HG03060 (cell line): ENCODE data around the gene AP3B2.

Experiments
- ATAC-seq: cut with Tn5 transposase; IDR thresholded peaks from one replicate; pipeline ENCODE4 v1.9.1; 2021; ENCODE audit warnings: low read depth, moderate number of reproducible peaks; ENCODE audit not compliant: unreplicated experiment

AP3B2 gene

DNA sequence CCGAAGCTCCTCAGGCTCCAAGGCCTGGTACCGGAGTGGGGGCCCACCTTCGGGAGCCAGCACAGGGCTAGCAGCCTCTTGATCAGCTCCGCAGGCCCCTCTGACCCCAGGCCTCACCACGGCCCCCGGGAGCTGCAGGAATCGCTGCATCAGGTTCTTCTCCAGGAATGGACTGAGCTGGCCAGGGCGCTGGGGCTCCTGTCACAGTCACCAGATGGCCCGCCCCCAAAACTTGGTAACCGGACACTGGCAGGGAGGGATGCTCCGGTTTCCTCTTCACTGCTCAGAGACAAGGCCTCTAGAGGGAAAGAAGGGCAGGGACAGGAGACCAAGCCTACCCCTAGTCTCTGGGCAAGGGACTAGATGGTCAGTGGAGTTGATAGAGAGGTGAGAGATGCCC, 9.9 kb downstream of the AP3B2 start:
- ATAC-seq = no peak

DNA sequence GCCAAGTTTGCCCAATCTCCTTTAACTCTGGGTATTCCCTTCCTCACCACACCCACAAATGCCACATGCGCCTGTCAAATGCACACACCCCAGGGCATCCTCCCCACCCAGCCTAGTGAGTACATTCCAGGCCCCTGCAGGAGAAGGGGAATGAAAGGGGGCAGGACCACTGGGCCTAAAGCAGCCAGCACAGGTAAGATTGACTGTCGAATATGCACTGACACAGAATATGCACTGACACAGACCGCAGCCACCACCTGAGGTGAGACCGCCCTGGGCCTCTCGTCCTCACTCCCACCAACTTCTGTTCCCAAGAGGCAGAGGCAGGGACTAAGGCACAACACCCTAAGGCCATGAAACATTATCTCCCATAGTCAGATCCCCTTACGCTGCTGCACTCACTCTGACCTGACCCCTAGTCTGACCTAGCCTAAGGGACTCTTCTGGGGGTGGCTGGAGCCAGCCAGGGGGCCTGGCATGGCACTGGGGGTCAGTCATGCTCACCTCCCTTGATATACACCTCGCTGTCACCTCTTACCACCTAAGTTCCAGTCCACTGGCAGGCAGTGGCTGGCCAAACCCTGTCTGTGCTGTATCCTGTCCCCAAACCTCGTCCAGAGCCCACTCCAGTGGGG, 10.8 kb downstream of the AP3B2 start:
- ATAC-seq = no peak

DNA sequence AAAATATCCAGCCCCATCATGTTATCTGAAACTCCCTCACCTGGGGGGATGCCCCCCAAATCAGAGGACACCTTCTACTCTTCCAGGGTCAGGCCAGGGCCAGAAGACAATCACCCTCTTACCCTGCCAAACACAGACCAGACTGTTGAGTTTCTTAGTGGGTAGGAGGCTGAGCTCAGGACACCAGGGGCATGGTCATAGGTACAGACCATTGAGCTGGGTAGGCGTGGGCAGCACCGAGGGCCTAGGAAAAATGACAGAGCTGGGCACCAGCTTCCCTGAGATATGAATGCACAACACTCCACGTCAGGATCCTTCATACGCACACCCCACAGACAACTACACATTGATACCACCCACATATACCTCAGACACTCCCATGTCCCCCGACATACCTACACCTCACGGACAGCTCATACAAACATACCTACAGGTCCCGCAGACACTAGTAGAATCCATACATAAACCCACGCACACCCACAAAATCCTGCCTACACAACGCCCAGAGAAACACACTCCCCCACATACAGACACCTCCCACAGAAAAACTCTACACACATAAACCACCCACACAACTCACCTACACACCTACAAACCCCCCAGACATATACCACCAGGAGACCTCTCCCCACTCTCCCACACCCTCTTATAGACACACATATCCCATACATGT, 11.8 kb downstream of the AP3B2 start:
- ATAC-seq = no peak

DNA sequence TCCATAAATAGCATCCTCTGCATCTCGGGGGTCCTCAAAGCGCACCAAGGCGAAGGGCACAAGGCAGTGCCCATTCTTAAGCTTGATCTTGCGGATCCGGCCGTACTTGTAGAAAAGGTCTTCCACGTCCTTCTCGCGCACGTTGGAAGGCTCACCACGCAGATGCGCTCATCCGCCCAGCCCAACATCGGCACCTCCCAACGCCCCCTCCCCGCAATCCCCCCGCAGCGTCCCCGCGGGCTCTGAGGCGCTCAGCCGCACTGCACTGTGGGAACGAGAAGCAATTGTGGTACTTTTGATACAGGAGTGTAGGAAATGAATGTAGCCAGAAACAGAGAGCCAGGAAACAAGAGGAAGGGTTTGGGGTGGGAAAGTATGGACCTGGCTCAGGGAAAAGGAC, 17.5 kb downstream of the AP3B2 start:
- no peak for ATAC-seq

DNA sequence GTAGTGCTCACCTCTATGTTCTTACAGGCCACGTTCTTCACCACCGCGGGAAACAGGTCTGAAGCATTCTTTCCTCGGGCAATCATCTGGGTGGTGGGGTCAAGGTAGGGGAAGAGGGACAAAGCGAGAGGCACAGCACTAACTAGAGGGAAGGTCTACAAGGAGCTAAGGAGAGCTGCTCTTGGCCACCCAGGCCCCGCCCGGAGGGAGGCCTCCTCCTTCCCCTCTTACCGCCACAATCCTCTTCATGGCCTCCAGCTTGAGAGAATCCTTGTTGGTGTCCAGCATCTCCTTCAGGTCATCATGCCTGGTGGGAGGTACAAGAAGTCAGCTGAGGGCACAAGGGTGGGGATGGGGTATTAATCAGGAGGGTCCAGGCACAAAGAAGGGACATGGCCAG, 20.5 kb downstream of the AP3B2 start:
- no peak for ATAC-seq

DNA sequence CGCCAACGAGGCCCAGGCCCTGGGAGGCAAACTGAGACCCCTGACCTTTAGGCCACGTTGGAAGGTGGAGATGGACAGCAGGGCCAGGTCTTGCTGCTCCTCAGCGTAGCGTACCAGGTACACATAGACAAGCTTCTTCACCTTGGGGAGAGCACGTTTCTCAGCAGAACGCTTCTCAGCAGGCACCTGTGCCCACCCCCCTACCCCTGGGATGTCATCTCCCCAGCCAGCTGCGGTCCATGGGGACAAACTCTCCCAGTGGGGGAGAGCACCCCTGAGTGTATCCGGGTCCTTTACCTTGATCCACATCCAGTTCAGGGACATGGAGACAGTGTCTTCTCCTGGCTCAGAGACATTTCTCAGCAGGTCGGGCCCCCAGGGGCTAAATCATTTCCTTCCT, 21.0 kb downstream of the AP3B2 start:
- ATAC-seq = no peak

DNA sequence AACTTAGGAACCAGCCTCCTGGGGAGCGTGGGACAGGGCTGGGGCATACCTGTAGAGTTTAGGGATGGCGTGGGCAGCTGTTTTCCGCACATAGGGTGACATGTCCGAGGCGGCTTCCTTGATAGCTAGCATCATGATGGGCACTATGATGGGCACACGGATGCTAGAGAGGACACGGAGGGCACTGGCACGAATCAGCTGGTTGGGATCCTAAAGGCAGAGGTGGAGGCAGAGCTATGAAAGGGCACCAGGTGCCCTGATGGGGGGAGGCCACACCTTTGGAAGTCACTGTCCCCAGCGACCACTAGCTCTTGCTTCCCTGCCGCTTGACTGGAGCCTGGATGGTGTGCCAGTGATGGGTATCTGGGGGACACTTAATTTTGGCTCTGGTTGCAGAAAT, 28.3 kb downstream of the AP3B2 start:
- no peak for ATAC-seq

DNA sequence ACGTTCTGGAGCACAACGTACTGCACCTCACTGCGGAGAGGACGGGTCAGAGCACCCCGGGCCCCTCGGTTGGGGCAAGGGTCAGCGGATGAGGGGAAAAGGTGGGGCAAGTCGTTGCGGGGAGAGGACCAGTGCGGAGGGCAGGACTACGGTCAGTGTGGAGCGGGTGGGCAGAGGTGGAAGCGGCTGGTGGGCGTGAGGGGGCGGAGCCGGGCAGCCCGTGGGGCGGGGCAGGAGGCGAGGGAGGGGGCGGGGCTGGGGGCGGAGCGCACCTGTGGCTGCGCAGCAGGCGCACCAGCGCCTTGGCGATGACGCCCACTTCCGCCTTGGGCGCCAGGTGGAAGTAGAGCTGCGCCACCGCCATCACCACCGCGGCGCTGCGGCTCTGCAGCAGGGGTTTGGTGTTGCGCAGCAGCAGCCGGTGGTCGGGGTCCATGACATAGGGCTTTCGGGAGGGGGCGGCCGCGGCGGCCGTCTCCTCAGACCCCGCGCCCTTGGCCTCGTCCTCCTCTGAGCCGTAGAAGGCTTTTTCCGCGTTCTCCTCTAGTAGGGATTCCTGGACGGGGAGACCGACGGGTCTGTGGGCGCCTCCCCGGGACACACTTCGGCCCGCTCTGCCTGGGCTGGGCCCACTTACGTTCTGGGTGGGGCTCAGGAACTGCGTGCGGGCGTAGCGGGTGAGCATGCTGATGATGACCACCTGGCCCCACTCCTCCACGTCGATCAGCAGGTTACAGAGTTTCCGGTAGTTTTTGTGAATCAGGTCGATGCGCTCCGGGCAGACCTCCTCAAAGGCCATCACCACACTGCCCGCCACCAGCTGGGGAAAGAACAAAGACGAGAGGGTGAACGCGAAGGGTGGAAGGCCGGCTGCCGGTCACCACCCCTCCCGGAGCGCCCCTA, 29.2 kb downstream of the AP3B2 start:
- peak; percentile 67 for ATAC-seq

DNA sequence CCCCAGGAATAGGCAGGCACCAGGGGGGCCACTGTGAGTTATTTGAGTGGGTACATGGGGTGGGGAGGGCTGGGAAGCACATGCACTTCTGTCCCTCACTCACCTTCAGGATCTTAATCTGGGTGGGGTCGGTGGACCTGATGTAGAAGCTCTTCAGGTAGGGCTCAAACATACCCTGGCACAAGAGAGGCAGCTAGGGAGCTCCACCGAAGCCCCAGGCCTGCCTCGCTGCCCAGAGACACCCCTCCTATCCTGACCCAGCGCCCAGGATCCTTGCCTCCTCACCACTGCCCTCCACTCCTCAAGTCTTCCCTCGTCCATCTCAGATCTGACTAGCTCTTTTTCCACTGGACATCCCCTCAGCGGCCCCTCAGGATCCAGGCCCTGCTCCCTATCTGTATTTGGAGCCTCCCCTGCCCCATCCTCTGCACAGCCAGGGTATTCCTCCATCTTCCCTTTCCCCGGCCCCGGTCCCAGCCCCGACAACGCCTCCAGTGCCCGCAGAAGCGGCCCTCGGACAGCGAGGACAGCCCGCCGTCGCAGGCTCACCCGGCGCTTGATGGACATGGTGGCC, 30.0 kb downstream of the AP3B2 start:
- ATAC-seq = no peak

DNA sequence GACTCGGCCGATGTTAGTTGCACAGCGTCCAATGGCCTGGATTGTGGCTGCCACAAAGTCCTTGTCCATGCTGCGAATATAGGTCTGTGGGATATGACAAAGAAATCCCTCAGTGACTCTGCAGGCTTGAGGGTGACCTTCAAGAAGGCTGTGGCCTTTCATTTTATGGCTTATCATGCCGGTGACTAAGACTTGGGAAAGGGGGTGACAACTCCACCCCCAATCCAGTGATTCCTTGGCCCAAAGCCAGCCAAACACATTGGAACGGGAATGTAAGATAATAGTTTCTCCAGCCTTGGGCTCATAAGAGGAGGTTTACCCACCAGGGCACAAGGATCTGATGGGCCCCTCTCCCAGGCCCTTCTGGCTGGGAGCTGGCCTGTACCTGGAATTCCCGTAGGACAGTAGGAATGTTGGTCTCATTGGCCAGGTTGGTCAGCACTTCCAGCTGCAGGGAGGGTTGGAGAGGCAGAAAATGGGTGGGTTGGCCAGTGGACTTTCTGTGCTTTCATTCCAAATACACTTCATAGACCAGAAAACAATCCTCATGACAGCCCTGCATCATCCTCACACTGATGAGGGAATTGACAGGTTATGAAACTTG, 31.9 kb downstream of the AP3B2 start:
- no peak for ATAC-seq

DNA sequence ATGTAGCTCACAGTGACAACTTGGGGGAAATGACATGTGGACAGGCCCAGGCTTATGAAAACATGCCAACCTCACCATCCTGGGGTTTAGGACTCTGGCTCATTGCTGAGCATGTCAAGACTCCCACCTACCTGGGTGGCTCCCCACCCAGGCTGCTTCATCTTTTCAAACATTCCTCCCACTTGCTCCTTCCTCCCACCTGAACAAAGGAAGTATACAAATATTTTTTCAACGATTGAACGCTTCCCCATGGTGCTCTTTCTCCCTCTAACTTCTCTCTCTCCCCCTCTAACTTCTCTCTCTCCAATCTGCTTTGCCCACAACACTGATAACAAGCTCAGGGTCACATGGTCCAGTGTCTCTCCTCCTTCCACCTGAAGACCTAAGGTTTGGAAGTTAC, 34.8 kb downstream of the AP3B2 start:
- no peak for ATAC-seq

DNA sequence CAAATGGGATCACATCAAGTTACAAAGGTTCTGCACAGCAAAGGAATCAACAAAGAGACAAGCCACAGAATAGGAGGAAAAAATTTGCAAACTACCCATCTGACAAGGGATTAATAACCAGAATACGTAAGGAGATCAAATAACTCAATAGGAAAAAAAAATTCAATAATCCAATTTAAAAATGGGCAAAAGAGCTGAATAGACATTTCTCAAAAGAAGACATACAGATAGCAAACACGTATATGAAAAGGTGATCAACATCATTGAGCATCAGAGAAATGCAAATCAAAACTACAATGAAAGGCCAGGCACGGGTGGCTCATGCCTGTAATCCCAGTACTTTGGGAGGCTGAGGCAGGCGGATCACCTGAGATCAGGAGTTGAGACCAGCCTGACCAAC, 39.0 kb downstream of the AP3B2 start:
- no peak for ATAC-seq

DNA sequence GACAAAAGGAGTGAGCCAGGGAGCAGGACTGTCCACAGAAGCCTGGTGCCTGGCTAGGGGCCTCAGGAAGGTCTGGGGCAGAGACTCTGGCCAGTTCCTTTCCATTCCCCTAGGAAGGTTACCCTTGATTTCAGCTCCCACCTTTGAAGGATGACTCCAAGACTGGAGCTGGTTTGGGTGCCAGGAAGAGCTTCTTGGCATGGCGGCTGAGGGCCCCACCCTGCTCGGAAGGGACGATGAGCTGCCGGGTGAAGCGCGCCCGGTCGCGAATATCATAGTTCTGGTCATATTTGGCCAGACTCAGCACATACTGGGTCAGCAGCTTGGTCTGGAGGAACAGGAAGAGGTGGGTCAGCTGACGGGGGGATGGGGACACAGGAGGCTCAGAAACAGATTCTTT, 43.1 kb downstream of the AP3B2 start:
- ATAC-seq = no peak

DNA sequence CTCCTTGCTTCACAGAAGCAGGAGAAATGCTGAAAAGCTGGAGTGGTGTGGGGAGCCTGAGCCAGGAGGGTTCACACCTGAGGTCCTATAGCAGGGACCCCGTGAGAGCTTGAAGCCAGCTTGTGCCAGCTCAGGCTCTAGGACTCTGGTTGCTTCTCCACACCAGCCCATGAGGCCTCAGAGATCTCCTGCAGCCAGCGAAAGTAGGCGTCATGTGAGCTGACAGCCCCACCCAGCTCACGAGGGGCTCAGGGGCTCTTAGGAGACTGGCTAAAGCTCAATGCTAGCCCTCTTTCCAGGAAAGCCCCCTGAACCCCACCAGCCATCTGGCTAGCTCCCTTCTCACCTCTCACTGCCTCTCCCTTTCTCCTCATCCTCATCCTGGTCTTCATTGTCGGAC, 45.7 kb downstream of the AP3B2 start:
- no peak for ATAC-seq

DNA sequence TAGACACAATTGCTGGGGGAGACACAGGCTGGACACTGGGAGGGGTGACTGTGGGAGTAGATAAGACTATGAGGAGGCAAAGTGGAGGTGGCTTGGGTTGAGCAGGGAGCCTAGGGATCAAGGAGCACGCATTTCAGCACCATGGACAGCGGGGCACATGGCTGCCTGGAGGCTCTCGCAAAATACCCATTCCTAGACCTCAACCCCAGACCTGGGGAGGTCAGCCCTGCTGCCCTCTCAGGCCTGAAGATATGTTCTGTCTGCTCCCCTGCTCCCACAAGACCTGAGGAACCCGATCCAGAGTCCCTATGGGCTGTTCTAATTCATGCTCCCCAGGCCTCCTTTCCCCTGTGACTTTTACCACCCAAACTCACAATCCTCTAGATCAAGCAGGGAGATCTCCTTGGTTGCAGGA, 46.5 kb downstream of the AP3B2 start:
- ATAC-seq = no peak

DNA sequence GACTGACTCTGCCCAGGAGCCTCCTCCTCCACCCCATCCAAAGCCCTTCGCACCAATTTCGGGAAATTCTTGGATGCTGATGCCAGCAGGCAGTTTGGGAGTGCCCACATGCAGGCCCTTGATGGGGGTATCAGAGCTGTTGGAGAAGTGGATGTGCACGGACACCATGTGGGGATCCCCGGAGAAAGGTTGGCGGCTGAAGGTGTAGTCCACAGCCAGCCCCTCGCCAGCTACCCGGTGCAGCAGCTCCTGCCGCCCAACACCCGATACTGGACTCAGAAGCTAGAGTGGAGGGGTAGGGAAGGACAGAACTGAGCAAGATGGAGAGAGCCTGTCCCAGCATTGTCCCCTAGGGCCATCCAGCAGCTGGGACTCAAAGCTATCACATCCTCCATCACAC, 47.0 kb downstream of the AP3B2 start:
- no peak for ATAC-seq

DNA sequence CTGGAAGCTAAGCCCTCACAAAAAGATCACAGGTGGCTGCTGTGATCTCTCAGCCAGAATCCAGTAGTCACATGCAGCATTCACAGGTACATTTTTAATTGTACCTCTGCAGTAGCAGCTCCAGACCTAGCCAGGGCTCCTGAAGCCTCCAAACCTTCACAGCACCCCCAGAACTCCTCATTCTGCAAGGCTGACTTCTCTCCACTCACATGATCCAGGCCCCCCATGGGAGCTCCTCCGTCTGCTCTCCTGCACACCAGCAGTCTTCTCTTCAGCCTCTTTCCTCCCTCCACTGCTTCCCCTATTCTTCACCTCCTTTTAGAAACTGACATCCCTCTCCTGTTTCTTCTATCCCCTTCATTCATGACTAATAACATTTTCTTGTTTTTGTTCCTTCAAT, 49.3 kb downstream of the AP3B2 start:
- ATAC-seq = no peak

DNA sequence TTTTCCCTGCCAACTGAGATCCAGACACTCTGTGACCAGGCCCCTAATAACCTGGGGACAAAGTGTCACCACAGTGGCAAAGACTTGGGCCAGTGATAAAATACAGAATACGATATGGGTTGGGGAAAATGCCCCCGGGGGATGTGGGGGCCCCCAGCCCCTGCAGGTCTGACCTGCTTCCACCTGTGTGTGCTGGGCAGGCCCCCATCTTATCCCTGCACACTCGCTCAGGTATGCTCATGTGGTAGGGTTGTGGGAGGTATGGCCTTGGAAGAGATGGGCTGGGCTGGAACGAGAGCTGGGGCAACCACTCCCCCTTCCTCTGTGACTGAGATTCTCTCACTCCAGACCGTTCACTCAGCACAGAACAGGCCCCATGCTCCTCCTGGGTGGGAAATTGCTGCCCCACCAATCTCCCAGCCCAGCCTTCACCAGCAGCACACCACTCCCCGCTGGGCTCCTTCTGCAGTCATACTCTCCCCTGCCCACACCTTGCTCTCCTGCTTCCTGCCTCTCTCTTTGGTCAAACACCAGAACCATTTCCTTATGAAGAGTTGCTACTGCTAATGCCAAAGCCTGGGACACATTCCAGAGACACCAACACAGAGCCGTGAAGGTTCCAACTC, 52.9 kb downstream of the AP3B2 start:
- no peak for ATAC-seq

DNA sequence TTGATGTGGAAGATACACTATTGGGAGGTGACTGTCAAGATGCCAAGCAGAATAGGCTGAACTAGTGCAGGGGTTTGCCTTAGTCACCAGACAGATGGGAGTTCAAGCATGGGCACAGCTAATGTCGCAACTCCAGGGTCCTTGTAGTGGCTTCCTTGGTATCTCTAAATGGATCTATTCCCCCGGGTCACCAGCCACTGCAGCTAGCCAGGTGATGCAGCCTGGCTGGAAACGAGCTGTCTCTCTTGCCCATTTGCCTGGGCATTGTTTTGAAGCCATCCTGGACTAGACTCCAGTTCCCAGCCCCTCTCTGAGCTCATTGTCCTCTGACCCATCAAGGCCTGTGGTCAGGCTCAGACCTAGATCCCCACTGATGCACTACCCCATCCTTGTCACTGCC, 54.1 kb downstream of the AP3B2 start:
- no peak for ATAC-seq

DNA sequence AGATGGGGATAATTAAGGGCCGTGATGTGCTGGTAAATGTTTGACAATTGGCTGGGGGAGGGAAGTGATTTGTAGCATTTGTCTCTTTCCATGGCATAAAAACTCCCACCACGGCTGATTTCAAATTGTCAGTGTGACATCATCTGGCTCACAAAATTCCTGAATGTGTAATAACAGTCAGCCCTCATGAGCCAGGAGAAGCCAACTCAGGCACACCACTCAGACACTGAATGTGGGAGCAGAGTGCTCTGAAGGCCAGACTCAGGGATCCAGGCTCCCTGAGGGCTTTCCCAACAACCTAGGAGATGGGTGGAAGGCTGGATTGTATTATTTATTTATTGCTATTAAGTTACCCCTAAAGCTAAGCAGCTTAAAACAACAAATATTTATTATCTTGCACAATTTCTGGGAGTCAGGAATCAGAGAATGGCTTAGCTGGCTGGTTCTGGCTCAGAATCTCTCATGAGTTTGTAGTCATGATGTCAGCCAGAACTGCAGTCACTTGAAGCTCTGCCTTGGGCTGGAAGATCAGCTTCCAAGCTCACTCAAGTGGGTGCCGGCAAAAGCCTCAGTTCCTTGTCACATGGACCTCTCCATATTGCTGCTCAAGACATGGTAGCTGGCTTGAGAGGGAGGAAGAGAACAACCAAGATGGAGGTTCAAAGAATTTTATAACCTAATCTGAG, 56.0 kb downstream of the AP3B2 start:
- no peak for ATAC-seq
